H1 (cell line): ENCODE results near the gene RAN. TPM values are rescaled to one million over a fixed set of nuclear protein-coding genes. Genes with fewer than 3 reads are reported as not detected.

Experiments
- BRCA1 ChIP-seq: IDR thresholded peaks from 2 replicates; pipeline ENCODE4 v1.6.1; 2012; ENCODE audit warnings: low read depth, low read length, improper control_type of control experiment
- CHD1 ChIP-seq: IDR thresholded peaks from 2 replicates; pipeline ENCODE4 v1.6.1; 2012; ENCODE audit warnings: low read depth, low read length, improper control_type of control experiment
- EGR1 ChIP-seq: IDR thresholded peaks from 2 replicates; pipeline ENCODE4 v1.6.1; 2011; ENCODE audit warnings: low read depth, low read length, borderline replicate concordance
- GABPA ChIP-seq: IDR thresholded peaks from 2 replicates; pipeline ENCODE4 v1.6.1; 2011; ENCODE audit warnings: mild to moderate bottlenecking, low read length, moderate library complexity, borderline replicate concordance; ENCODE audit not compliant: insufficient read depth
- HDAC2 ChIP-seq, 2 experiments: fragments of 300-600 bp in 1 of 2; sonication (generic) in 1 of 2; IDR thresholded peaks; 2 replicates each; pipeline ENCODE4 v1.6.1; 2011 to 2012; ENCODE audit warnings: low read depth in 2 of 2, low read length in 2 of 2, mild to moderate bottlenecking in 2 of 2, moderate library complexity in 2 of 2, borderline replicate concordance in 1 of 2, inconsistent platforms in 1 of 2
- KDM1A ChIP-seq: fragments of 200-600, 300-600 bp; sonication (generic); IDR thresholded peaks from 2 replicates; pipeline ENCODE4 v1.7.1; 2016; ENCODE audit warnings: mild to moderate bottlenecking, low read length, borderline replicate concordance
- KDM5A ChIP-seq: fragments of 200-600 bp; IDR thresholded peaks from 2 replicates; pipeline ENCODE4 v1.7.1; 2012; ENCODE audit warnings: mild to moderate bottlenecking, low read length, inconsistent platforms, mixed read lengths
- PHF8 ChIP-seq: fragments of 200-600 bp; sonication (generic); conservative IDR thresholded peaks from 2 replicates; pipeline ENCODE4 v1.7.1; 2012; ENCODE audit warnings: low read depth, mild to moderate bottlenecking, inconsistent platforms, low read length, moderate library complexity
- POLR2A ChIP-seq, 2 experiments: IDR thresholded peaks; 1 replicate in 1 of 2; 2 replicates in 1 of 2; pipeline ENCODE4 v1.6.1; 2011; ENCODE audit warnings: low read depth in 2 of 2, low read length in 2 of 2, mild to moderate bottlenecking in 2 of 2; ENCODE audit errors: control extremely low read depth in 1 of 2
- POLR2AphosphoS5 ChIP-seq: IDR thresholded peaks from 2 replicates; pipeline ENCODE4 v1.6.1; 2011; ENCODE audit warnings: low read depth, low read length
- RBBP5 ChIP-seq: IDR thresholded peaks from 2 replicates; pipeline ENCODE4 v1.7.1; 2012; ENCODE audit warnings: low read depth, mild to moderate bottlenecking, inconsistent platforms, low read length, moderate library complexity, borderline replicate concordance
- RNF2 ChIP-seq: fragments of 200-900, 300-1000 bp; sonication (generic); IDR thresholded peaks from 2 replicates; pipeline ENCODE4 v1.7.1; 2016; ENCODE audit warnings: borderline replicate concordance, low read depth, mild to moderate bottlenecking, antibody characterized with exemption, low read length; ENCODE audit not compliant: poor library complexity, severe bottlenecking; ENCODE audit errors: missing control alignments
- SRF ChIP-seq: IDR thresholded peaks from 2 replicates; pipeline ENCODE4 v1.6.1; 2011; ENCODE audit warnings: mild to moderate bottlenecking, low read depth, low read length, moderate library complexity
- SUZ12 ChIP-seq: fragments of 200-600 bp; sonication (generic); IDR thresholded peaks from 2 replicates; pipeline ENCODE4 v1.6.1; 2012; ENCODE audit warnings: mild to moderate bottlenecking, inconsistent platforms, low read length, moderate library complexity, mixed read lengths
- TAF7 ChIP-seq: optimal IDR thresholded peaks from 2 replicates; pipeline ENCODE3; 2011; ENCODE audit warnings: low read depth, mild to moderate bottlenecking, inconsistent platforms, low read length, moderate library complexity, borderline replicate concordance
- TBP ChIP-seq: IDR thresholded peaks from 2 replicates; pipeline ENCODE4 v1.6.1; 2011; ENCODE audit warnings: low read depth, low read length, improper control_type of control experiment
- TEAD4 ChIP-seq: IDR thresholded peaks from 2 replicates; pipeline ENCODE4 v1.6.1; 2012; ENCODE audit warnings: low read depth, low read length, inconsistent platforms, mixed read lengths
- ZNF274 ChIP-seq: IDR thresholded peaks from 2 replicates; pipeline ENCODE4 v1.7.0; 2012; ENCODE audit warnings: low read length, borderline replicate concordance; ENCODE audit errors: extremely low read depth
- polyA plus RNA-seq, 7 experiments: library from polyadenylated mRNA; depleted of rRNA in 3 of 7; stranded (reverse) in 5 of 7; unstranded in 2 of 7; fragments of >200 nt in 5 of 7; fragments of 200-250 nt in 2 of 7; gene quantifications; 1 replicate in 5 of 7; 2 replicates in 1 of 7; 4 replicates in 1 of 7; pipeline versions ENCODE4 v1.2.1 to v1.2.3, GENCODE V29; 2011 to 2013; ENCODE audit warnings: missing spikeins in 2 of 7, mixed read lengths in 2 of 7
- total RNA-seq: library from RNA; stranded (reverse); fragmentation: NEBNext Ultra II Directional; extraction: Animal tissue kit (Norgen Biotek cat#: 25700); gene quantifications from 2 replicates; pipeline ENCODE4 v1.2.1, GENCODE V29; 2021
- TF ChIP-seq, protein P1 (sequence below): IDR thresholded peaks from 2 replicates; pipeline ENCODE4 v1.6.1; 2012; ENCODE audit warnings: low read length, inconsistent platforms
- TF ChIP-seq, protein P2 (sequence below): IDR thresholded peaks from 2 replicates; pipeline ENCODE4 v1.6.1; 2011; ENCODE audit warnings: low read length, improper control_type of control experiment

The RAN gene
- total and polyA plus RNA-seq, 2 of the 8 experiments (the other 6 are each of a cell fraction or from before 2014, with no cell fraction given), result 2,064 to 2,203 TPM

DNA sequence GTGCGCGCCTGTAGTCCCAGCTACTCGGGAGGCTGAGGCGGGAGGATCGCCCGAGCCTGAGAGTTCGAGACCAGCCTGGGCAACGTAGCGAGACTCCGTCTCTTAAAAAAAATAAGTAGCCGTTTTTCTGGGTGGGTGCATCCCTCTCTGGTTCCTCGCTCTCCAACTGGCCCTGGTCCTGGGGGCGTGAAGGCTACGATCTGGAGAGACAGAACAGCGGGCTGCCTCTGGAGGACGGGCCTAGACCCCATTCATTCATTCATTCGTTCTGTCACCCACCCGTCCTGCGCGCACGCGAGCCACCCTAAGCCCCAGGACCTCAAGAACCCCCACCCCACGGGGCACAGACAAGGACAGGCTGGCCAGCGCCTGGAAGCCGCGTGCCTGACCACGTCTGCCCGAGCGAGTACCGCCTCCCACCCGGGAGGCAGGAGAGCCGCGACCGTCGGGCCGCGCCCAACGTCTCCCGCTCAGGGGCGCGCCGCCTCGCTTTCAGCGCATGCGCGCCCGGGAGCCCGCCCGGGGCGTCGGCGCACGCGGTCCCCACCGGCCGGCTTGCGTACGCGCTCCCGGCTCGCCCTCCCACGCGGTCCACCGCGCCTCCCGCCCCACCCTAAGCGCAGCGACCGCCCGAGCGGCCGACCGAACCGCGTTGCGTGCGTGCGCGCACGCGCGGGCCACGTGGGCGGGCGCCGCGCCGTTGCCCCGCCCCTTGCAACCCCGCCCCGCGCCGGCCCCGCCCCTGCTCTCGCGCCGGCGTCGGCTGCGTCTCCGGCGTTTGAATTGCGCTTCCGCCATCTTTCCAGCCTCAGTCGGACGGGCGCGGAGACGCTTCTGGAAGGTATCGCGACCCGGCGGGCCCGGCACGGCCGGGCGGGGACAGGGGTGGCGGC is at the start of gene RAN (continued):
- TF ChIP-seq RNF2 (no peak), PHF8 (peak; percentile 54), KDM1A (peak; percentile 31; the same call in 1 of the 2 replicates), KDM5A (no peak), HDAC2 (IDR thresholded peaks at IDR 0.05; ENCODE audit: borderline replicate concordance in 1 of 2, low read depth in 2 of 2, low read length in 2 of 2) (peak in 1 of 2 experiments; percentile 44; a peak in 2 of 4 replicates), SRF (no peak), TEAD4 (no peak; the same call in 1 of the 2 replicates), RBBP5 (0 out of 2 replicates have a peak, but pooled peaks have one; percentile 44), ZNF274 (no peak), POLR2A (IDR thresholded peaks at IDR 0.05; ENCODE audit: control extremely low read depth in 1 of 2, low read depth in 2 of 2, low read length in 2 of 2) (peak; percentile 69 to 90), TBP (peak; percentile 87), SUZ12 (peak; percentile 38; the same call in 1 of the 2 replicates), EGR1 (peak; percentile 64; the same call in 1 of the 2 replicates), BRCA1 (no peak), GABPA (no peak), CHD1 (no peak), POLR2AphosphoS5 (peak; percentile 81), TAF7 (peak; percentile 90)
- TF ChIP-seq, protein P1, sequence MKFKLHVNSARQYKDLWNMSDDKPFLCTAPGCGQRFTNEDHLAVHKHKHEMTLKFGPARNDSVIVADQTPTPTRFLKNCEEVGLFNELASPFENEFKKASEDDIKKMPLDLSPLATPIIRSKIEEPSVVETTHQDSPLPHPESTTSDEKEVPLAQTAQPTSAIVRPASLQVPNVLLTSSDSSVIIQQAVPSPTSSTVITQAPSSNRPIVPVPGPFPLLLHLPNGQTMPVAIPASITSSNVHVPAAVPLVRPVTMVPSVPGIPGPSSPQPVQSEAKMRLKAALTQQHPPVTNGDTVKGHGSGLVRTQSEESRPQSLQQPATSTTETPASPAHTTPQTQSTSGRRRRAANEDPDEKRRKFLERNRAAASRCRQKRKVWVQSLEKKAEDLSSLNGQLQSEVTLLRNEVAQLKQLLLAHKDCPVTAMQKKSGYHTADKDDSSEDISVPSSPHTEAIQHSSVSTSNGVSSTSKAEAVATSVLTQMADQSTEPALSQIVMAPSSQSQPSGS, result no peak
- TF ChIP-seq, protein P2, sequence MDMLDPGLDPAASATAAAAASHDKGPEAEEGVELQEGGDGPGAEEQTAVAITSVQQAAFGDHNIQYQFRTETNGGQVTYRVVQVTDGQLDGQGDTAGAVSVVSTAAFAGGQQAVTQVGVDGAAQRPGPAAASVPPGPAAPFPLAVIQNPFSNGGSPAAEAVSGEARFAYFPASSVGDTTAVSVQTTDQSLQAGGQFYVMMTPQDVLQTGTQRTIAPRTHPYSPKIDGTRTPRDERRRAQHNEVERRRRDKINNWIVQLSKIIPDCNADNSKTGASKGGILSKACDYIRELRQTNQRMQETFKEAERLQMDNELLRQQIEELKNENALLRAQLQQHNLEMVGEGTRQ, result no peak; the same call in 1 of the 2 replicates
